Measurements from ENCODE around the gene PHF12.

Gene PHF12

GRCh38 chr17:28891201-28891600 lies 60.1 kb downstream of the PHF12 start:
- peaks cover 4% of the 10 kb centered on the region for H3K36me3 ChIP-seq (replicated peaks; ENCODE audit: low read depth, low read length)
- no peaks in the 10 kb centered on the region for H3K9me3 ChIP-seq (ENCODE audit: insufficient read depth, low read length)
- H4K20me1 ChIP-seq (ENCODE audit: insufficient read depth, low read length) = no peaks in the 10 kb centered on the region
- TF ChIP-seq, protein P1, sequence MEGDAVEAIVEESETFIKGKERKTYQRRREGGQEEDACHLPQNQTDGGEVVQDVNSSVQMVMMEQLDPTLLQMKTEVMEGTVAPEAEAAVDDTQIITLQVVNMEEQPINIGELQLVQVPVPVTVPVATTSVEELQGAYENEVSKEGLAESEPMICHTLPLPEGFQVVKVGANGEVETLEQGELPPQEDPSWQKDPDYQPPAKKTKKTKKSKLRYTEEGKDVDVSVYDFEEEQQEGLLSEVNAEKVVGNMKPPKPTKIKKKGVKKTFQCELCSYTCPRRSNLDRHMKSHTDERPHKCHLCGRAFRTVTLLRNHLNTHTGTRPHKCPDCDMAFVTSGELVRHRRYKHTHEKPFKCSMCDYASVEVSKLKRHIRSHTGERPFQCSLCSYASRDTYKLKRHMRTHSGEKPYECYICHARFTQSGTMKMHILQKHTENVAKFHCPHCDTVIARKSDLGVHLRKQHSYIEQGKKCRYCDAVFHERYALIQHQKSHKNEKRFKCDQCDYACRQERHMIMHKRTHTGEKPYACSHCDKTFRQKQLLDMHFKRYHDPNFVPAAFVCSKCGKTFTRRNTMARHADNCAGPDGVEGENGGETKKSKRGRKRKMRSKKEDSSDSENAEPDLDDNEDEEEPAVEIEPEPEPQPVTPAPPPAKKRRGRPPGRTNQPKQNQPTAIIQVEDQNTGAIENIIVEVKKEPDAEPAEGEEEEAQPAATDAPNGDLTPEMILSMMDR (IDR thresholded peaks at IDR 0.05; ENCODE audit: low read depth, low read length) = no peak
- no peak for TF ChIP-seq EZH2phosphoT487 (IDR thresholded peaks at IDR 0.05; ENCODE audit: low read depth)
- H3K27ac ChIP-seq (ENCODE audit: low read length) = peak overlapping the region; percentile 98
- no peak overlapping the region for H2AFZ ChIP-seq (ENCODE audit: low read depth, low read length)
- no peak overlapping the region for H3K4me3 ChIP-seq (ENCODE audit: low read length)
- no peaks in the 10 kb centered on the region for H3K27me3 ChIP-seq (ENCODE audit: low read depth, low read length)
- peaks cover 89% of the 10 kb centered on the region for H3K4me1 ChIP-seq (ENCODE audit: low read length)
- H3K79me2 ChIP-seq (ENCODE audit: low read length) = peaks cover 25% of the 10 kb centered on the region
- H3K9ac ChIP-seq (ENCODE audit: low read length) = peak overlapping the region; percentile 88; the same call in 1 of the 2 replicates
- H3K4me2 ChIP-seq (ENCODE audit: low read length) = peak overlapping the region; percentile 73

DNA sequence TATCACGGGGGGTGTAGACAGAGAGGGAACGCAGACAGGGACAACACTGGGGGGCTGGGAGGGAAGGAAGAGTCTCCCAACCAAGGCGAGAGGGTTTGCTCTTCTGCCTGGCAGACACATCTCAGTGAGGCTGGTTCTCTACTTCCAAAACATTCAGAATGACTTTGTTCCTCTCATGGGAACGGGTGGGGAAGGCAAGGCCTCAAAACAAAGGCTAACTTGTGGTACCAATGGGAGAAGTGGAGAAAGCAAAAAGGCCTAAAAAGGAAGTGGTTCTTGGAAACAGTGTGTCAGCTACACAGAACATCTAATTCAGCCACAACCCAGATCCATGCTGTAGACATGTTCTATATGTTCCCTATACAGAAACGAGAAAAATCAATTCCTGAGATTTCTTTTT lies 61.3 kb downstream of the PHF12 start:
- Histone ChIP-seq H3K4me3 (ENCODE audit: low read length) (no peak overlapping the region), H3K9me3 (ENCODE audit: insufficient read depth, low read length) (no peaks in the 10 kb centered on the region), H3K4me2 (ENCODE audit: low read length) (no peak overlapping the region), H3K4me1 (ENCODE audit: low read length) (peaks cover 77% of the 10 kb centered on the region), H2AFZ (ENCODE audit: low read depth, low read length) (no peak overlapping the region), H4K20me1 (ENCODE audit: insufficient read depth, low read length) (no peaks in the 10 kb centered on the region), H3K36me3 (replicated peaks; ENCODE audit: low read depth, low read length) (peaks cover 11% of the 10 kb centered on the region), H3K27ac (ENCODE audit: low read length) (peak overlapping the region; percentile 2; the same call in 1 of the 2 replicates), H3K27me3 (ENCODE audit: low read depth, low read length) (no peaks in the 10 kb centered on the region), H3K79me2 (ENCODE audit: low read length) (peaks cover 13% of the 10 kb centered on the region), H3K9ac (ENCODE audit: low read length) (no peak overlapping the region)
- TF ChIP-seq, protein P1 (IDR thresholded peaks at IDR 0.05; ENCODE audit: low read depth, low read length) = no peak
- no peak for TF ChIP-seq EZH2phosphoT487 (IDR thresholded peaks at IDR 0.05; ENCODE audit: low read depth)

DNA sequence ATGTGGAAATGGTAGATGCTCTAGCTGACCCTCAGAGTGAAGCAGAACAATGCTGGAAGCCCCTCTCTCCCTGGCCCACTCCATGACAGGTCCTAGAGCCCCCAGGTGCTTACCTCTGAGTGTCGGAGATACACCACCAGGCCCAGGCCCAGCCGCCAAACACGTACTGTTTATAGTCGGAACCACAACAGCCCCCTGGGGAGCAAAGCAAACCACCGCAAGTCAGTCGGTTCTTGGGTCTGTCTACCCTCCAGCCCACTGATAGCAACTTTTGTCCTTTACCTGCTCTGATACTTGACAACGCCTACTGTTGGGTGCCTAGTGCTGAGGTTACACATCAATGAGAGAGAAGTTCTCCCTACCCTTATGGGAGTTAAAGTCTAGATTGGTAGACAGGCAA lies 62.5 kb downstream of the PHF12 start:
- H3K36me3 ChIP-seq (replicated peaks; ENCODE audit: low read depth, low read length) = peaks cover 13% of the 10 kb centered on the region
- H3K4me2 ChIP-seq (ENCODE audit: low read length) = peak overlapping the region; percentile 85
- peak overlapping the region; percentile 51 for H3K27ac ChIP-seq (ENCODE audit: low read length)
- H3K79me2 ChIP-seq (ENCODE audit: low read length) = peaks cover 9% of the 10 kb centered on the region
- no peaks in the 10 kb centered on the region for H3K9me3 ChIP-seq (ENCODE audit: insufficient read depth, low read length)
- H3K9ac ChIP-seq (ENCODE audit: low read length) = peak overlapping the region; percentile 33; the same call in 1 of the 2 replicates
- H2AFZ ChIP-seq (ENCODE audit: low read depth, low read length) = no peak overlapping the region
- H3K4me3 ChIP-seq (ENCODE audit: low read length) = peak overlapping the region; percentile 65
- TF ChIP-seq EZH2phosphoT487 (IDR thresholded peaks at IDR 0.05; ENCODE audit: low read depth) = no peak
- TF ChIP-seq, protein P1 (IDR thresholded peaks at IDR 0.05; ENCODE audit: low read depth, low read length) = no peak
- peaks cover 66% of the 10 kb centered on the region for H3K4me1 ChIP-seq (ENCODE audit: low read length)
- H4K20me1 ChIP-seq (ENCODE audit: insufficient read depth, low read length) = no peaks in the 10 kb centered on the region
- H3K27me3 ChIP-seq (ENCODE audit: low read depth, low read length) = no peaks in the 10 kb centered on the region

GRCh38 chr17:28887871-28888471 lies 63.3 kb downstream of the PHF12 start:
- H3K27ac ChIP-seq (ENCODE audit: low read length) = peak overlapping the region; percentile 51
- H3K36me3 ChIP-seq (replicated peaks; ENCODE audit: low read depth, low read length) = peaks cover 13% of the 10 kb centered on the region
- H2AFZ ChIP-seq (ENCODE audit: low read depth, low read length) = no peak overlapping the region
- H3K4me1 ChIP-seq (ENCODE audit: low read length) = peaks cover 59% of the 10 kb centered on the region
- H3K27me3 ChIP-seq (ENCODE audit: low read depth, low read length) = no peaks in the 10 kb centered on the region
- H3K4me2 ChIP-seq (ENCODE audit: low read length) = peak overlapping the region; percentile 85
- H3K4me3 ChIP-seq (ENCODE audit: low read length) = peak overlapping the region; percentile 65
- H3K9ac ChIP-seq (ENCODE audit: low read length) = peak overlapping the region; percentile 55; the same call in 1 of the 2 replicates
- H3K9me3 ChIP-seq (ENCODE audit: insufficient read depth, low read length) = no peaks in the 10 kb centered on the region
- no peak for TF ChIP-seq EZH2phosphoT487 (IDR thresholded peaks at IDR 0.05; ENCODE audit: low read depth)
- TF ChIP-seq, protein P1 (IDR thresholded peaks at IDR 0.05; ENCODE audit: low read depth, low read length) = no peak
- H4K20me1 ChIP-seq (ENCODE audit: insufficient read depth, low read length) = no peaks in the 10 kb centered on the region
- H3K79me2 ChIP-seq (ENCODE audit: low read length) = peaks cover 6% of the 10 kb centered on the region

Data from OCI-LY3 (cell line).